ENCODE results near the gene KIAA0930.
A peak's percentile ranks its signal among the peaks of the same experiment; 100 is the strongest.
"Not testable (repeated sequence)": the region's sequence is repeated elsewhere in the genome, so short reads cannot be mapped to it uniquely, and the experiment has no call there.

The KIAA0930 gene

DNA sequence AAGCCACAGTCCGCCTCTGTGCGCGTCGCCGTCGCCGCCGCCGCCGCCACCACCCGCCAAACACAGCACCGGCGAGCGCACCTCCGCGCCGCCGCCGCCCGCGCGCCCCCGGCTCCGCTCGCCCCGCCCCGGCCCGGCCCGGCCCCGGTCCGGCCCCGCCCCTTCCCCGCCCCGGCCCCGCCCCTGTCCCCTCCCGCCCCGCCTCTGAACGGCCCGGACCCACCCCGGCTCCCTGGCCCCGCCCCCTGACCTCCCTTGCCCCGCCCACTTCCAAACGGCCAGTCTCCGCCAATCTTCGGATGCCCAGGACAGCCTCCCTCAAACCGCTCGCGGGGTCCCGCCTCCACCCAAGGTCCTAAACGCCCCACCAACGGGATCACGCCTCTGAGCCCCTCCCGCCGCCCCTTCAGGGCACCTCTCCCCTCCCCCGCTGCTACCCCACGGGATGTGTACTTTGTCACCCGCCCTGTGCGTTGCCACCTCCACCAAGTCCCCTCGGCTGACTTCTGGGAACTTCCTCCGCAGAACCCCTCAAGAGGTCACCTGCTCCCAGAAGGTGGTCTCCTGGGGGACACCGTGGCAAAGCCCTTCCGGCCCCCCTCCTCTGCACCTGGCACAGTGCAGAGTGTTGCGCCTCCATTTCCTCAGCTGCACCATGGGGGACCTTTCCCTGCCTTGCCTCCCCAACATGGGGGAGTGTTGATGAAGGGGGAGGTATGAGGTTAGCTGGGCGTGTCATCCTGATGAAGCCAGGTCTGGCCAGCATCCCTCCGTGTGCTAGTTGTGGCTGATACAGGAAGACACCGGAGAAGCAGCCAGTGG, at the start of gene KIAA0930:
TSS of gene KIAA0930 (minus strand) at position 85 of the 822 bp plus-strand sequence. CDS start 191 bp downstream, outside the sequence.
- peak; percentile 81 for DNase-seq

DNA sequence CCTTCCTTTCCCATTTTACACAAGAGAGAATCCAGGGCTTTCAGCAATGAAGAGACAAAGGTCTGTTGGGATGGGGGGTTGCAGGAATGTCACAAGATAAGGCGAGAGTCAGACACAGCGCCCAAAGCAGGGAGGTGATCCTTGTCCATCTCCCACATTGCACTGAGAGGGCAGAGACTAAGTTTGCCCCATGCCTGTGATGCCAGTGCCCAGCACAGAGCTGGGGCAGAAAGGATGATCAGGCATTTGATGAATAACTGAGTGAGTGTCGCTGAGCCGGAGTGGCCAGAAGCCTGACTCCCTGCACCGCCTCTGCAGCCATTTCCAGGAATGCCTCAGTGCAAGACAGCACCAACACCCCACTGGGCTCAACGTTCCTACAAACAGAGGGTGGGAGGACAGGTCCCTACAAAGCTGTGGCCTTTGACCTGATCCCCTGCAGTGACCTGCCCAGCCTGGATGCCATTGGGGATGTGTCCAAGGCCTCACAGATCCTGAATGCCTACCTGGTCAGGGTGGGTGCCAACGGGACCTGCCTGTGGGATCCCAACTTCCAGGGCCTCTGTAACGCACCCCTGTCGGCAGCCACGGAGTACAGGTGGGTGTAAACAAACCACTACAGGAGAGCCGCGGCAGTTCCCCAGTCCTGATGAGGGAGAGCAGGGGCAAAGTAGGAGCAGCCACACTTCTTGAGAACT, 46.3 kb upstream of the KIAA0930 start:
- DNase-seq: no peak

DNA sequence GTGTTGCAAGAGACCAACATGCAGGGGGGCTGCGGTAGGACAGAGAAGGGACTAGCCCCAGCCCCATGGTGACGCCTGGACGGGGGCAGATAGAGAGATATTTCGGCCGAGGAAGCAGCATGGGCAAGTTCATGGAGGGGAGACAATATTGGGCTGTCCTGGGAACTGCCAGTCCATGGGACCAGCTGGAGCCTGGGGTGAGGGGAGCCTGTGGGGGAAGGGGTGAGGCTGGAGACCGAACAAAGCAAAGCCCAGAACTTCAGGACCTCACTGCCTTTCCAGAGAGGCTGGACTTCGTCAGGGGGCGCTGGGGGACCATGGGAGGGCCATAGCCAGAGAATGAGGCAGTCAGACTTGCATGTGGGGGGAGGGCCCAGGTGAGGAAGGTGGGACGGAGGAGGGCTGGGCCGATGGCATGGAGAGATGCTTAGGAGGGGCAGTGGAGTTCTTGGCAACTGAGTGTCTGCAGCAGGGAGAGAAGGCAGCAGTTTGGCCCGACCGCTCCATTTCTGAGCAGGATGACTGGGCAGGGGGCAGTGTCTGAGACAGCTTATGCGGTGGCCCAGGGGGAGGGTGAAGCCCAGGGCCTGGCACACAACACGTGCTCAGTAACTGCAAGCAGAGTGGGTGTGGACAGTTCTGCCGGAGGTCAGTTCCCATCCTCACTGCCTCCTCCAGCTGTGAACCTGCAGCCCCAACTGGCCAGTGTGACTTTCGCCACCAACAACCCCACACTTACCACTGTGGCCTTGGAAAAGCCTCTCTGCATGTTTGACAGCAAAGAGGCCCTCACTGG, 44.8 kb upstream of the KIAA0930 start:
- DNase-seq: no peak

DNA sequence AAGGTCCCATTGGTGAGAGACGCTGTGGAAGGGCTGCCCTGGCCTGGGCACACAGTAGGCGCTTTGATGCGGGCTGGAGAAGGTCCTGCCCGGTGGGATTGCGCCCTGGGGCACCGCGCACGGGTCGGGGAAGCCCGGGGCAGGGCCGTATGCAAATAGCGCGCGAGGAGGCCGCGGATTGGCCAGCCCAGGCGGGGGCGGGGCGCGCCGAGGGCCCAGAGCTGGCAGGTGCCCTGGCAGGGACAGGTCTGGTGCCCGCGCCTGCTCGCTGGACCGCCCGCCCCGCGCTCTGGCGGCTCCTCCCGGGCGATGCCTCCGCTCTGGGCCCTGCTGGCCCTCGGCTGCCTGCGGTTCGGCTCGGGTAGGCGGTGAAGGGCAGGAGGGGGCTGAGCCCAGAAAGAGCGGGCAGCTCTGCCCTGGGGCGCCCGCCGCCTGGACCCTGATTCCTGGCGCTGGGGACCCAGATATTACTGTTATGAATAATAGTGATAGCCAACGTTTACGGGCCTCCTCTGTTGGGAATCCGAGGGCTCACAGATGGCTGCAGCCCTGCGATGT, 44.1 kb upstream of the KIAA0930 start, which contains the start of gene UPK3A:
TSS of gene UPK3A (plus strand) at position 245 of the 558 bp plus-strand sequence. CDS start at position 310, 65 bp downstream.
- peak; percentile 46 for DNase-seq

DNA sequence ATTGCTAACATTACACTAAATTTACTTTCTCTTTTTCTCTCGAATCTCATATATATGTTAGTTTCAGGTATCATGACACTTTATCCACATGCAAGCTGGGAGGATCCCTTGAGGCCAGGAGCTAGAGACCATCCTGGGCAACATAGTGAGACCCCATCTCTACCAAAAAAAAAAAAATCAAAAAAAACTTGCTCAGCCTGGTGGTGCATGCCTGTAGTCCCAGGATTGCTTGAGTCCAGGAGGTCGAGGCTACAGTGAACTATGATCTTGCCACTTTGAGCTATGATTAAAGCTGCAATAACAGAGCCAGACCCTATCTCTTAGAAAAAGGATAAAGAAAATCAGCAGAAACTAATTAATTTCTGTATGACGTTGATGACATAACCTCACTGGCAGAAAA, 40.3 kb upstream of the KIAA0930 start:
- DNase-seq: no peak

DNA sequence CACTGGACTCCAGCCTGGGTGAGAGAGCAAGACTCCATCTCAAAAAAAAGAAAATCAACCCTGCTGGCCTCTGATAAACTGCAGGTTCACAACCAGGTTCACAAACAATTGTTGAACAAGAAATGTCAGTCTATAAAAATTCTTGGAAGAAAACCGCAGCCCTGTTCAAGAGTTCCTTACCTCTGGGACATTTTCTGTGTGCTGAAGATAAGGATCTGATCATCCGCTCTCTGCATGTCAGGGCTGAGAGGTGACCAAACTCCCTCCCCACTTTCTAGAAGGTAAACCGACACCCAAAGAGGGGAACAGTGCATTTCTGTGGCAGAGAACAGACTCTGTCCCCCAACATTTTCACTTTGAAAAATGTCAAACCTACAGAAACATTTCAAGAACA, 39.9 kb upstream of the KIAA0930 start:
- DNase-seq: no peak

DNA sequence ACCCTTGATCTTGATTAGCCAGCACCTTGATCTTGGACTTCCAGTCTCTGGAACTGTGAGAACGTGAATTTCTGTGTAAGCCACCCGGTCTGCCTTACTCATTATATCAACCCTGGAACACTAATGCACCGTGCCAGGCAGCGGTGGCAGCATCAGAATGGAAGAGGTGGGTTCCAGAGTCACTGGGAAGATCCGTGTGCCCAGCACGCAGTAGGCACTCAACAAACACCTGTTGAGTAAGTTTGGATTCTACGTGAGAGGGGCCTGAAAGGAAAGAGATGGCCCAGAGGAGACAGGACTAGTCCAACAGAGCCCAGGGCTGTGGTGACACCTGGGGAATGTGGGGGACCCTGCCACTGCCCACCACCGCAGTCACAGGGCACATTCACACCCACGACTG, 37.4 kb upstream of the KIAA0930 start:
- no peak for DNase-seq

DNA sequence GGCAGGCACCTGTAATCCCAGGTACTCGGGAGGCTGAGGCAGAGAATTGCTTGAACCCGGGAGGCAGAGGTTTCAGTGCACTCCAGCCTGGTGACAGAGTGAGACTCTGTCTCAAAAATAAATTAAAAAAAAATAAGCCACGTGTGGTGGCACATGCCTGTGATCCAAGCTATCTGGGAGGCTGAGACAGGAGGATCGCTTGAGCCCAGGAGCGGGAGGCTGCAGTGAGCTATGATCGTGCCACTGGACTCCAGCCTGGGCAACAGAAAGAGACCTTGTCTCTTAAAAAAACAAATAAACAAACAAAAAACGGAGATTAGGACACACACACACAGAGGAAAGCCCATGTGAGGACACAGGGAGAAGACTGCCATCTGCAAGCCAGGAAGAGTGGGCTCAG, 37.0 kb upstream of the KIAA0930 start:
- not testable (repeated sequence) for DNase-seq

DNA sequence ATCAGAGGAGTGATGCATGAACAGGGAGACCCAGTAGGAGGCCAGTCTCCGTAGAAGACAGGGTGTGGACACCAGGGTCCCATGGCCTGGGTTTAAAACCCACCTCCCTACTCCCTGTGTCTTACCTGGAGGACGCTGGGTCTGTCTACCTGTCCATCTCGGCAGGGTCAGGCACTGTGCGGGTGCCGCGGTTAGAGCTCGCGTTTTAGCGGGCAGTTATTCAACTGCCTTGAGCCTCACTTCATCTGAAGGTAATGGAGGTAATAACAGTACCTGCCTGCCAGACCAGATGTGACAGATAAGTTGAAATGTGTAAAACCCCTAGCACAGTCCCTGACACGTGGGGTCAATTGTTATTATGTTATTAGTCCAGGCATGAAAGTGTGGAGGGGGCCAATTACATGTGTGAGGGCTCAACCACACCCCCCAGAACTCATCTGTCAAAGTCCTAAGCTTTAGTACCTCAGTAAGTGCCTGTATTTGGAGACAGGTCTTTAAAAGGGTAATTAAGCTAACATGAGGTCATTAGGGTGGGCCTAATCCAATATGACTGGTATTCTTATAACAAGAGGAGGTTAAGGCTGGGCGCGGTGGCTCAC, 35.9 kb upstream of the KIAA0930 start:
- DNase-seq: peak; percentile 63

DNA sequence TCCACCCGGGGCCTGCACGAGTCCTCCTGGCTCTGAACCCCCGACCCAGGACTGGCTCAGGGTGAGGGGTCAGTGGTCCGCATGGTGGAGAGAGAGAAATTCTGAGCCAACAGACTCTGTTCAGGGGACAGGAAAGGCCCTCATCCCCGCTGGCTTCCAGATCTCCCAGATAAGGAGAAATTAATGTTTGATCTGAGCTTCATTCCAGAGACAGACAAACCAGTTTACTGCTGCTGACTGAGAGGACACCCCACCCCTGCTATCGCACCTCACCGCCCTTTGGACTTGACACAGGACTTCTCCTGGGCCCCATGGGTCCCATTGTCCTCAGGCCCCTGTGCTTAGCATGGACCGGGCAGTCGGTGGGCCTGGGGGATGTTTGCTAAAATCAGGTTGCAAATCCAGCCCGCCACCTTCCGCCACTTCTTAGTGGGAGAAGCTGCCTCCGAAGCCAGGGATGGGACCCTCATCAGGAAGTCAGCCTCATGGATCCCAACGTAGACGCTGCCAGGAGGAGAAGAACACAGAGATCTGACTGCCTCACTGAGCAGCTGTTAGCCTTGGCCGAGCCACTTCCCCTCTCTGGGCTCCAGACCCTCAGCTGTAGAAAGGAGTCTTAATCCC, 32.9 kb upstream of the KIAA0930 start:
- DNase-seq: no peak

DNA sequence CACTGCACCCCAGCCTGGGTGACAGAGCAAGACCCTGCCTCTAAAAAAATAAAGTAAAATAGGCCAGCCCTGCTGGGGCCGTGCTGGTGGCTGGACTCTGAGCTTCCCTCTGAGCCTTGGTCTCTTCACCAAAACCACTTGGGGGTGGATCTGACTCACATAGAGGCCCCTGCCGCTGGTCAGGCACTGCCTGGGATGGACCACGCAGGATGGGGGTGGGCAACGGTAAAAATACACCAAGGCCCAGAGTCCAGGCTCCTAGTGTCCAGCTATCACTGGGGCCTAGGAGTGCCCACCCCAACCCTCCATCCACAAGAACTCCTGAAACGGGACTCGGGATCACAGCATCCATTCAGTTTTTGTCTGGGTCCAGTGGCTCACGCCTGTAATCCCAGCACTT, 31.8 kb upstream of the KIAA0930 start:
- no peak for DNase-seq

DNA sequence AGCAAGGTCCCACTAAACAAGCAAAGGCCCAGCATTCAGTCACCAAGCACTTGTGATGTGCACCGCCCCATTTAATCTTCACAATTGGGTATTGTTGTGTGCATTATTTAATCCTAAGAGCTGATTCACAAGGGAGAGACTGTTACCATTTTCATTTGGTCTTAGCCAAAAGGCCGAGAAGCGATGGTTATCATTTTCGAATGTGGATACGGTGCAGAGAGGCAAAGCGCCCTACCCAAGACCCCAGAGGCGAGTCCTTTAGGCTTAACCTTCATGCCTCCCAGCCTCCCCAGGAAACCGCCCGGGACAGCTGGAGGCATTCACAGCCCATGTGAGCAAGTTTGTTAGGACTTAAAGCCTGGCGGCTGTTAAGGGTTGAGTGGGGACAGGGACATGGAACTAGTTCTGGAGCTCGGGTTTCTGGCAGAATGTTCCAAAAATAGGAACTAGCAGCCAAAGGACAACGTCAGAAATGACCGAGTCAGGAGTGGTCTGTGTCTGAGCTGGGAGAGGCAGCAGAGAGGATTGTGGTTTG, 31.0 kb upstream of the KIAA0930 start:
- DNase-seq: peak; percentile 28

DNA sequence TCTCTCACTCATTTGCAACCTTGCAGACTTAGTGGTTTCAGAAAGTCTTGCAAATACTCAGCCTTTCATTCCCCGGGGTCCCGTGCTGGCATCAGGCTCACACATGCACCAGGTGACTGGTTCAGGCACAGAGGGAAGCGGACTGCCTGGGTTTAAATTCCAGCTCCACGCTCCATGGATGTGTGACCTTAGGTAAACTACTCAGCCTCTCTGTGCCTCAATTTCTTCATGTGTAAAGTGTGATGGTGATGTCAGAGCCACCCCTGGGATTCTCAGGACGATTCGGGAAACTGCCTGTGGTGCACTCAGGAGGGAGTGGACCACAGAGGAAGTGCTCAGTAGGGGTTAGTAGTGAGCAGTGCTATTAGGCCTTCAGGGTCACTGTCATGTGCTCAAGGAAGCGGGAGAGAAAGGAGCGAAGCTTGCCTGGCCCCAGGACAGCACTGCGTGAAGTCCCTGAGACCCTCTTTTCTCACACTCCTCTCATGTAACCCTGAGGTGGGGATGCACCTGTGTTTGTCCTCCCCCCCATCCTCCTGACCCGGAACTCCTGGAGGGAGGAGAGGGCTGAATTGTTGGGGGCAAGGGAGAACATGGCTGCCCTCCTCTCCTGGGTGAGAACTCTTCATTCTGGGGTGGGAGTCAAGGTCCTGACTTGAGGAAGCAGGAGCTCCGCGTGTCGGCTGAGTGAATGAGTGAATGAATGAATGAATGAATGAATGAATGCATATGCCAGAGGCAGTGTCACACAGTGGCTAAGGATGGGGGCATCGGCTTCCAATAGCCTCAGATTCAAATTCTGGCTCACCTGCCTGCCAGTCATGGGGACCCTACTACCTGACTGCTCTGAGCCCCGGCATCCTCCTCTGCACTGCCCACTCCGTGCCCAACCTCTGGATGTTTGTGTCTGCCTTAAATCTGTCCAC, 29.7 kb upstream of the KIAA0930 start:
- no peak for DNase-seq

DNA sequence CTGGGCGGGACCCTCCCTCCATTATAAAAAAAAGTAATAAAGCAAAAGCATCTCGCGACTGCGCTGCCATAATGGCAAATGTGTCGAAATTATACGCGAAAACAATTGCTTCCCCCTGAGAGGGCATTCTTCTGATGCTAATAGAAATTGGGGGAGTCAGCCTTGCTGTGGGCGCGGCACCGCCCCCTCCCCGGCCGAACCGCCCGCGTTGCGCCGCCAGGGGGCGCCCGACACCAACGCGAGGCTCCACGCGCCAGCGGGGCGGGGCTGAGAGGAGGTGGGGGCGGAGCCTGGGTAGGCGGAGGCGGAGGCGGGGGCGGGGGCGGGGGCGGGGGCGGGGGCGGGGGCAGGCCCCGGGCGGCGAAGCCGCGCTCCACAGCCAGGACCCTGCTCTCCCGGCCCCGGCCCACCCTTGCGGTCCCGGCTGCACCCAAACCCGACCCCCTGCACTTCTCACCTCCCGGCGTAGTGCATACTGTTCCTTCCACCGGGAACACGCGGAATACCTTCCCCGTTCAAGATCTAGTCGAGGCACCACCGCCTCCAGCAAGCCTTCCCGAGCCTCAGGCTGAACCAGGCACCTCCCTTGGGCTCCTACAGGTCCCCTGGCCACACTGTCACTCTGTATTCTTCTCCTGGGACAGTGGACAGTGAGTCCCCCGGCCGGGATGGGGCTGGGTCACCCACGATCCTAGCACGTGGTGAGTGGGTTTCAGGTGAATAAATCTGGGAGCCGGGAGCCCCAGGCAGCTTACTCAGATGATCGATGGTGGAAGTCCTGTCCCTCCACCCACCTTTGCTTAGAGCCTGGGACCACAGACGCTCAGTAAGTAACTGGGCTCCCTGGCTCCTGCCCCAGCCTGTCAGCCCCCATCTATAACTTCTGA, 28.5 kb upstream of the KIAA0930 start:
- peak; percentile 75 for DNase-seq

DNA sequence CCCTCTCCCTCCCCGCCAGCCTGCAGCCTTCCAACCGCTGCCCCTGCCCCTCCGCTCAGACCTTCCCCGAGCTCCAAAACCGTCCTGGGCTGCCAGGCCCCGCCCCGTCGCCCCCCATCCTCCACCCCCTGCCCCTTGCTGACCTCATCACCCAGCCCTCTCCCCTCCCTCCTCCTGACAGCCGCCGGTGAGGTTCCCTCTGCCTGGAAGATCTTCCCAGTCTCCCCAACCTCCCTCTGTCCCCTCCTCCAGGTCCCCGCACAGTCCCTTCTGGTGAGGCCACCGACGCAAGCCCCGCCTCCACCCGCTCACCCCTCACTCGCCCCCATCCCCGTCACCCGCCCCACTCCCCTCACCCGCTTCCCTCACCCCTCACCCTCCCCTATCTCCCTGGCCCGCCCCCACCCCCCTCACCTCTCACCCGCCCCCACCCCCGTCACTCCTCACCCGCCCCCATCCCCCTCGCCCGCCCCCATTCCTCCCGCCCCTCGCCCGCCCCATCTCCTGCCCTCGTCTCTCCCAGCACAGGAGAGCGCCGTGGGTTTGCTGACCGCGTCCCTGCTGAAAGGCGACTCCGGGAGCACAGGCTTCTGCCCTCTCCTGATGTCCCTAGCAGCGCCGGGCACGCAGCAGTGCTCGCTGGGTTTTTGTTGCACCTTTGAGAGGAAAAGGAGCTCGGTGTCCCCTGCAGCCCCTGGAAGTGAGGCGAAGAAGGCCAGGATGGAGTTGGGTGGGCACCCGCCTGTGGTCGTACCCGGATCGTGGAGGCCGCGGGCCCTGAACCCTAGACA, 27.7 kb upstream of the KIAA0930 start:
- peak; percentile 86 for DNase-seq

DNA sequence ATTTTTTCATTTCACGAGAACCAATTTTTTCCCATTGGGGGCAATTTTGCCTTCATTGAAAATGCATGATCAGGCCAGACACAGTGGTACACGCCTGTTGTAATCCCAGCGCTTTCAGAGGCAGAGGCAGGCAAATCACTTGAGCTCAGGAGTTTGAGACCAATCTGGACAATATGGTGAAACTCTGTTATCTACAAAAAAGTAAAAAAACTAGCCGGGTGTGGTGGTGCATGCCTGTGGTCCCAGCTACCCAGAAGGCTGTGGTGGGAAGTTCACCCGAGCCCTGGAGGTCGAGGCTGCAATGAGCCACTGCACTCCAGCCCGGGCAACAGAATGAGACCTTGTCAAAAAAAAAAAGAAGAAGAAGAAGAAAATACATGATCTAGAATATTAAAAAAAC, 24.8 kb upstream of the KIAA0930 start:
- no peak for DNase-seq

DNA sequence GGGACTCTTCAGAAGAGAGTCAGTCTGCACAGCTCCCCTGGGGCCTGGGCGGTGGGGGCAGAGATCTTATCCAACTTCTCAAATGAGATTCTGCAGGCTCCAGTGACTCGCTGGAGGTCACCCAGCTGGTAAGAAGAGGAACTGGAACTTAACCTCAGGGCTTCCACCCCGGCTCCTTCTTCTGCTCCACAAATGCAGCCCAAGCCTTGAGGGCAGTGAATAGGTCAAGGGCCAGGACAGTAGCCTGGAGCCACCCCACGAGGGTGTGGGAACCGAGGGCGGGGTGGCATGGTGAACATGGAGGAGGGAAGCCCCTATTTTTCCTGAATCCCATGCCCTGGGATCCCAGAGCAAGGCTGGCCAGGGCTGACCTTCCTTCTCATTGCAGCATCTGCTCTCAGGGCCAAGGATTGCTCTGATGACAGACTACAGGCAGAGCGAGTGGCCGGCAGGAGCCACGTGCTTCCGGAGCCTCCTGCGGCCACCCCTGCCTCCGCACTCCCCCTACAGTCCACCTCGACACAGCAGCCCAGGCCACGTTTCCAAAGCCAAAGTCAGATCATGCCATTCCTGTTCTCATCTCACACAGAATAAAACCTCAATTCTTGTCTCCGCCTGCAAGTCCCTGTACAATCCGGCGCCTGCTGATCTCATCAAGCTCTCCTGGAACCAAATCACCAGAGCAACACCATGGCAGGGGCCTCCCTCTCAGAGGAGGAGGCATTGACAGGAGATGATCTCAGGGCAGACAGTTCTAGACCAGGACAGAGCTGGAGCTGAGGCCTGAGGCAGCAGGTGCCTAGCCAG, 23.0 kb upstream of the KIAA0930 start:
- peak; percentile 60 for DNase-seq

DNA sequence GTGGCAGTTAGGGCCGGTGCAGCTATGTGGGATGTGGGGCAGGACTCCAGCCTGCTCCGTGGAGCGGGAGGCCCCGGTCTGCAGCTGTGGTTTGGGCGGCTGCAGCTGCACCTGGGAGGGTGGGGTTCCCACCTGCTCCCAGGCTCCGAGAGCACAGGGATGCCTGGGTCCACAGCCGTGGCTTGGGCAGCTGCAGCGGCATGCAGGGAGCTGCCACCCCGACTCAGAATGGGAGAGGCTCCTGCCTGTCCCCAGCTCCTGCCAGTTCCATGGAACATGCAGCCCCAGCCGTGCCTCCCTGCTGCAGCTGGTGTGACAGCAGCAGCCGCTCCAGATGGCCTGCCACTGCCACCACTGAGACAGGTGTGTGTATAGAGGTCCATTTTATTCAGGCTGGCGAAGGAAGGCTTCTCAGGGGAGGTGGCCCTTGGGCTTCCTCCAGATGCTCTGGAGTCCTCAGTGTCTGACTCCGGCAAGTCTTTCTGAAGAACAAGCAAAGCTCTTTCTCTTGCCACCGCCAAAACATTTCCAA, 22.3 kb upstream of the KIAA0930 start:
- DNase-seq: peak; percentile 58
